ENCODE data around the gene MIGA2.

Gene MIGA2

GRCh38 chr9:129094387-129095169, 58.2 kb downstream of the MIGA2 start:
- H3K36me3 ChIP-seq (ENCODE audit: control insufficient read depth, insufficient read depth, low read length), result no peaks in the 10 kb centered on the region
- no peak overlapping the region for H3K9ac ChIP-seq
- H3K79me2 ChIP-seq, result no peaks in the 10 kb centered on the region
- peak overlapping the region; percentile 11 for H3K27ac ChIP-seq
- no peak overlapping the region for H3K4me3 ChIP-seq (ENCODE audit: low read depth, low read length)
- TF ChIP-seq, protein P1, sequence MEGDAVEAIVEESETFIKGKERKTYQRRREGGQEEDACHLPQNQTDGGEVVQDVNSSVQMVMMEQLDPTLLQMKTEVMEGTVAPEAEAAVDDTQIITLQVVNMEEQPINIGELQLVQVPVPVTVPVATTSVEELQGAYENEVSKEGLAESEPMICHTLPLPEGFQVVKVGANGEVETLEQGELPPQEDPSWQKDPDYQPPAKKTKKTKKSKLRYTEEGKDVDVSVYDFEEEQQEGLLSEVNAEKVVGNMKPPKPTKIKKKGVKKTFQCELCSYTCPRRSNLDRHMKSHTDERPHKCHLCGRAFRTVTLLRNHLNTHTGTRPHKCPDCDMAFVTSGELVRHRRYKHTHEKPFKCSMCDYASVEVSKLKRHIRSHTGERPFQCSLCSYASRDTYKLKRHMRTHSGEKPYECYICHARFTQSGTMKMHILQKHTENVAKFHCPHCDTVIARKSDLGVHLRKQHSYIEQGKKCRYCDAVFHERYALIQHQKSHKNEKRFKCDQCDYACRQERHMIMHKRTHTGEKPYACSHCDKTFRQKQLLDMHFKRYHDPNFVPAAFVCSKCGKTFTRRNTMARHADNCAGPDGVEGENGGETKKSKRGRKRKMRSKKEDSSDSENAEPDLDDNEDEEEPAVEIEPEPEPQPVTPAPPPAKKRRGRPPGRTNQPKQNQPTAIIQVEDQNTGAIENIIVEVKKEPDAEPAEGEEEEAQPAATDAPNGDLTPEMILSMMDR (IDR thresholded peaks at IDR 0.05), result no peak
- no peaks in the 10 kb centered on the region for H3K27me3 ChIP-seq (ENCODE audit: control insufficient read depth, insufficient read depth, low read length)
- H2AFZ ChIP-seq, result no peak overlapping the region
- H3K4me2 ChIP-seq (ENCODE audit: low read length), result no peak overlapping the region
- no peaks in the 10 kb centered on the region for H3K9me3 ChIP-seq (ENCODE audit: control insufficient read depth, low read length)
- no peaks in the 10 kb centered on the region for H3K4me1 ChIP-seq

- Histone ChIP-seq H3K4me2 (ENCODE audit: low read length) (no peak overlapping the region), H3K27me3 (ENCODE audit: control insufficient read depth, insufficient read depth, low read length) (no peaks in the 10 kb centered on the region), H3K4me3 (ENCODE audit: low read depth, low read length) (no peak overlapping the region), H3K79me2 (no peaks in the 10 kb centered on the region), H3K9me3 (ENCODE audit: control insufficient read depth, low read length) (no peaks in the 10 kb centered on the region), H3K27ac (no peak overlapping the region), H3K4me1 (no peaks in the 10 kb centered on the region), H3K36me3 (ENCODE audit: control insufficient read depth, insufficient read depth, low read length) (no peaks in the 10 kb centered on the region), H2AFZ (no peak overlapping the region), H3K9ac (no peak overlapping the region)
- TF ChIP-seq, protein P1 (IDR thresholded peaks at IDR 0.05), result no peak
Measured at GRCh38 chr9:129095170-129095667, 58.8 kb downstream of the MIGA2 start.

- Histone ChIP-seq H3K4me2 (ENCODE audit: low read length) (no peak overlapping the region), H3K9me3 (ENCODE audit: control insufficient read depth, low read length) (no peaks in the 10 kb centered on the region), H3K4me1 (no peaks in the 10 kb centered on the region), H3K27ac (no peak overlapping the region), H3K9ac (no peak overlapping the region), H3K27me3 (ENCODE audit: control insufficient read depth, insufficient read depth, low read length) (no peaks in the 10 kb centered on the region), H3K79me2 (no peaks in the 10 kb centered on the region), H2AFZ (no peak overlapping the region), H3K36me3 (ENCODE audit: control insufficient read depth, insufficient read depth, low read length) (no peaks in the 10 kb centered on the region), H3K4me3 (ENCODE audit: low read depth, low read length) (no peak overlapping the region)
- TF ChIP-seq, protein P1 (IDR thresholded peaks at IDR 0.05), result no peak
Measured at GRCh38 chr9:129095908-129096307, 59.5 kb downstream of the MIGA2 start.

GRCh38 chr9:129097671-129098306, 61.4 kb downstream of the MIGA2 start:
- Histone ChIP-seq H3K4me2 (ENCODE audit: low read length) (no peak overlapping the region), H3K27me3 (ENCODE audit: control insufficient read depth, insufficient read depth, low read length) (no peaks in the 10 kb centered on the region), H3K4me1 (peaks cover 7% of the 10 kb centered on the region), H3K4me3 (ENCODE audit: low read depth, low read length) (no peak overlapping the region), H3K27ac (no peak overlapping the region), H2AFZ (no peak overlapping the region), H3K36me3 (ENCODE audit: control insufficient read depth, insufficient read depth, low read length) (no peaks in the 10 kb centered on the region), H3K9ac (no peak overlapping the region), H3K79me2 (no peaks in the 10 kb centered on the region), H3K9me3 (ENCODE audit: control insufficient read depth, low read length) (no peaks in the 10 kb centered on the region)
- TF ChIP-seq, protein P1 (IDR thresholded peaks at IDR 0.05), result no peak
